SKM-1 treated with dmso at 0.1 percent for 144 hours (cell line): ENCODE measurements around the gene MAML3.

Experiments
- DNase-seq: peaks from one replicate; lab custom pipeline; 2025; ENCODE audit not compliant: unreplicated experiment; lab: John Stamatoyannopoulos, UW

Gene MAML3

DNA sequence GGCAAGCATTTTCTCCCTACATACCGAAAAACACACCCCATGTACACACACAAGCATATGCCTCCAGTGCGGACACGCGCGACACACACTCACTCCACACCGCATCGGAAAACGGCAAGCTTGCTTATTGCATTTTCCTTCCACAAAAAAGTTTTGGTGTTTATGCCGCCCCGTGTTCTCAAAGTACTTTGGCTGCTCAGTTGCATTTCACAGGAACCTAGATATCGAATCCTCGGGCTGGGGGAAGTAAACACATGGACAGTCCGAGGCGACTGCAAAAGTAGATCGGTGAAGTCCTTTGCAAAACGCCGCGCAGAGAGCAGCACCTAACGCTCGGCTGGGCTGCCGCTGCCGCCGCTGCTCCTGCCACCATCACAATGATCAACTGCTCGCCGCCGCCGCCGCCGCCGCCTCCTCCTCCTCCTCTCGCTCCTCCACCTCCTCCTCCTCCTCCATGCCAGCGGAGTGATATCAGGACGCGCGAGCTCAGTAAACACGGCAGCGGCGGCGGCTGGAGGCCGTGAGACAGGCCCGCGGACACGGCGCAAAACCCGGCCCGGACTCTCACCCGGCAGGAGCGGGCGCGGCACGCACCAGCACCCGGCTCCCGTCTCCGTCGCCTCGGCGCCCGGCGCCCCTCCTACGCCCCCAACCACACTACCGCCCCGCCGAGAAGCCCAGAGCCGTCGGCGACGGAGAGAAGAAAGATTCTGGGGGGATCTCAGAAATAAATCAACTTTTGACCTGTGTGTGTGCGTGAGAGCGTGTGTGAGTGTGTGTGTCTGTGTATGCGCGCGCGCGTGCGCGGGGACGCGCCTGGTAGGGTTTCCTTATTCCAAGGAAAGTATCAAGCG is at the start of gene MAML3:
Gene MAML3 (minus strand): TSS at position 467 of the 854 bp plus-strand sequence. CDS start 857 bp downstream, outside the sequence.
- peak; percentile 91 for DNase-seq

DNA sequence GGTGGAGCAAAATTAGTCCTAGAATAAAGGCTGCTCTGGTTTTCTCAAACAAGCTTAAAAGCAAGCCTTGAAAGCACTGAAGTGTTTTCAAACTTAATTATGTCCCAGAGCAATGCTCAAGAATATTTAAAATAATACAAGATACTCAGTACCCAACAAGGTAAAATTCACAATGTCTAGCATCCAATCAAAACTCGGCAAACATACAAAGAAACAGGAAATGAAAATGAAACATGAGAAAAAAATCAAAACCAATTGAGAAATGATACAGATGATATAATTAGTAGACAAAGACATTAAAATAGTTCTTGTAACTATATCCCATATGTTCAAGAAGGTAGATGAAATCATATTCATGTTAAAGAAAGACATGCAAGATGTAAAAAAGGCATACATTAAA is 45.0 kb upstream of the MAML3 start:
- no peak for DNase-seq

DNA sequence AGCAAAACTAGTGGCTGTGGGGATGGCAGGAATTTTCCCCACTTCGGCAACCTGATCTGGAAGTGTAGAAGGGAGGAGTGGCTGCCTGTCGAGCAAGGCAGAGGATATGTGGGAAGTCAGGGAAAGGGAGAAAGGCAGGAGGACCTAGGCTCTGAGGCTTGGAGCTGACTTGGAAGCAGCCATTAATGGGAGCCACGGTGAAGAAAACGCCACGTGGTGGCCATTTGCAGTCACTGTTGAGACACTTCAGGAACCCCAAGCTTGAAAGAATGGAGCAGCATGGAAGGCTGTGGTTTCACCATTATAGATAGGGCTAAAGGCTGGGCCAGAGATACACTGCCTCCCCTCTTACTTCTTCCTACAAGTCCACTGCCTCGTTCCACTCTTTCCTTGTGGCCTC is 41.8 kb upstream of the MAML3 start:
- no peak for DNase-seq

DNA sequence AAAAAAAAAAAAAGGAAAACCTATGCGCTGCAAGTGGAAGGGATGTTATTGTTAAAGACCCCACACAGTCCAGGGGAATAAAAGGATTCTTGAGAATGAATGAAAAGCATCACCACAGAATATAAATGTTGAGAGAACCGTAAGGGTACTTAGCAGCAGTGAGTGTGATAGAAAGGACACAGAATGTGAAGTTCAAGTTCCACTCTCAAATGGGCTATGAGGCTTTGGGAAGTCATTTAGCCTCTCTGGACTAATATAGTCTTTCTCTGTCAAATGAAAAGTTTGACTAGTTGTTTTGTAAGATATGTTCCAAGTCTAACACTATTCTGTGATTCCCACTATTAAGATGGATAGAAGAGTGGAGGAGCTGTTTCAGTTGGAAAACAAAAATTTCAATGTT is 35.8 kb upstream of the MAML3 start:
- no peak for DNase-seq

DNA sequence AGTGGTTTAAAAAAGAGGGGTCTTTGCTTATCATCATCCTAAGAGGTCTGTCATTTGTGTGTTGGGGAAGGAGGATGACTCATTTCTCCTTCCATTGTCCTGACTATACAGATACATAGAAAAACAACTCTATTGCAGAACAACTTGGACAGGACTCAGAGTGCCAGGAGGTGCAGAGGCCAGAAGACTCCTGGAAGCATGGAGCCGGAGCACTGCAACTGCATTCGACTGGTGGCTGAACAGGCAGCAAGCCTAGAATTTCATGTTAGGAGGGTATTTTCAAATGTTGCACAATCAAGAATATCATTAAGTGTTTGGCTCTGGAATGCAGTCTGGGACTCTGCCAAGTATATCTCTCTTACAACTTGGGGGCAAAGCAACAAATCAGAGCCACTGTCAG is 35.0 kb upstream of the MAML3 start:
- DNase-seq, result no peak

DNA sequence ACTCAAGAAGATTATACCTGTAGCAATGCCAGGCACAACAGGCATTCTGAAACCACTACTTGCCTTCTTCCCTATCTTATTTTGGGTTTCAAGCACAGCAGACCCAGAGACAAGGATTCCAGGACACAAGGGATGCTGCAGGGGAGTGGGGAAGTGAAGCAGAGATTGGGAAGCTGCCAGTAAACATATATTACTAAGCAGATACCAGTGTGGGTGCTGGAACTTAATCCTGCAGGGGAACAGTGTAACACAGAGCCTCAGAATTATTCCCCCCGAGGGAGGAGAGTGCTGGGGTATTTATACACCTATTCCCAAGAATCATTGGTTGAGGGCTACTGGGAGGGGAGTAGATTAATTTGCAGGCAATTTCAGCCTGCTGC is 33.3 kb upstream of the MAML3 start:
- no peak for DNase-seq

DNA sequence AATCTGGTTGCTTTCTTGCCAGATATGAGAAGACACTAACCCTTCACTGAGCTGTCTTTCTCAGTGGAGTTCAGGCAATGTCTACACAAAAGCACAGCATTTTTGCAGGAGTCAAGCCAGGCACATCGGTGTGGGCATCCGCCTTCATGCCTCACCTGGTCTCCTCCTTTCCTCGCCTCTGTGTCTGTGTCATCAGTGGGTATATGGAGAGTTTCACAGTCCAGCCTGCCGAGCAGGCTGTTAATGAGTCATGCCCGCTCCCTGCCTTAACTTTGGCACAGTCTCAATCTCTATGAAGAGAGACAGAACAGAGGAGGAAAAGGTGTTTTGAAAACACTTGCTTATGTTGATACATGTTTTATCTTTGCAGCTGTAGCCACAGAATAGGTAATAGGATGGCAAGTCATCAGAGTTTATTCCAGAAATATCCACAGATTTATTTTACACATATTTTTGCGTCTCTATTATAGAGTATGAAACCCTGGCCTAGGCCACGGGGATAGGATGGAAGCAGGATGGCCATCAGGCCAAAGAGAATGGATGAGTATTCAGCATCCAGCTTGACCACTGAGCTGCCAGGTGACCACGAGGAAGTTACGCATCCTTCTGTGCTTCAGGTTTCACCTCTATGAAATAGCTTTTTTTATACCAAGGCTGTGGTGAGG is 32.8 kb upstream of the MAML3 start:
- DNase-seq, result no peak

DNA sequence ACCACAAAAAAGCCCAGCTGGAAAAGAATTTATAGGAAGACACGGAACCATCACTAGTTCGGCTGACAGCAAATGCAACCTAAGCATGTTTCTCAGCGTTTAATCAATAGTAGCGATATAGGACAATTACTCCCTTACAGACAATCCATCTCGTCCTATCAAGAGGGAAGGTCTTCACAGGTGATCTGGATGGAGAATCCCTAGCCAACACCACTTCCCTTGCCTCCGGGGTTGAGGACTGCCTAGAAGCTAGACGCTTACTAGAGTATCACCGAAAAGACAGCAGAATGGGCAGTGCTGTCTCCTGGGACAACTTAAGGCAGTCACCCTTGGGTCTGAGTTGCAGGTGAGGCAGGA is 32.1 kb upstream of the MAML3 start:
- no peak for DNase-seq

DNA sequence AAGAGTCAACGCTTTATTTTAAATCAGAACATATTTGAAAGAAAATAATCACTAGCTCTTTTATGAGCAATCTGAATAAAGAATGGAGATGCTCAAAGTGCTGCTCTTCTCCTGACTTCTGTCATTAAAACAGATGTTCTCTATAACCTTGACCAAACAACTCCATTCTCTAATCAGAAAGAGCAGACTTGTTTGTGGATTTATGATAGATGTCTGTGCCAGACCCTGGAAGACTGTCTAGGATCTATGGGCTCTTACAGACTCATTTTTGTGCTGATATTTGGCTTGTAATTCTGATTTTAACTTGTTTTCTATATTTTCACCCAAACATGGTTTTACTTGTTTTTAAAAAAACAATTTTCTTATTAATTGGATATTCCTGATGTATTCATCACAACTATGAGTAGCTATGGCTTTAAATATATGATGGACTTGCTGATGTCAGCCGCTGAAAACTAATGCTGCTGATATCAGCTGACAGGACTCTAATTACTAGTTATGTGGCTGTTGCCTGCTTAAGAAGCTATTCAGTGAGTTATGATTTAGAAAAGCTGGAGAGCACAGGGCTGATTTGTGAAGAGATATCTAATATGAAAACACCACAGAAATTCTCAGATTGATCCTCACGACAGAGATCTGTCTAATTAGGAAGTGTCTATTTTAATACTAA is 31.6 kb upstream of the MAML3 start:
- DNase-seq, result no peak

DNA sequence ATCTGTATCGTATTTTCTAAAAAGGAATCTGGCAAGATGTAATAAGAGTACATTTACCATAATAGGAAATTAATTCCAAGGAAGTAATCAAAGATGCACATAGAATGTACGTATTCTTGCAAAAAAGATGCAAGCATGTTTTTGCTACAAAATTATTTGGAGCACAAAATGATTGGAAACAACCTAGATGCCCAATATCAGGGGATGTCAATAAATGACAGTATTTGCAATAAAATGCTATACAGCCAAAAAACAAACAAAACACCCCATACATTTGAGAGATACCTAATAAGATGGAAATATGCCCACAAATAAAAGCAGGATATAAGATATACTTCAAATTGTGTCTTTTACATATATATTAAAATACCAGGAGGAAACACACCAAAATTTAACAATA is 29.3 kb upstream of the MAML3 start:
- DNase-seq, result no peak

DNA sequence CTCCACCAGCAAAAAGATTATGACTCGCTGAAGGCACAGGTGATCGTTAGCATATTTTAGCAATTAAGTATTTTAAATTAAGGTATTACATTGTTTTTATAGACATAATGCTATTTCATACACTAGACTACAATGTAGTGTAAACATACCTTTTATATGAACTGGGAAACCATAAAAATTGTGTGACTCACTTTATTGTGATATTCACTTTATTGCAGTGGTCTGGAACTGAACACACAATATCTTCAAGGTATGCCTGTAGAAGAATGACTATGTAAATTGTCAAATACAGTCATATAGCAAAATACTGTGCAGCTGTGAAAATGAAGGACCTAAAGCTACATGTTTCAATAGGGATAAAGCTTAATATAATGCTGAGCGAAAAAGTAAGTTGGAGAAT is 26.6 kb upstream of the MAML3 start:
- DNase-seq, result no peak

DNA sequence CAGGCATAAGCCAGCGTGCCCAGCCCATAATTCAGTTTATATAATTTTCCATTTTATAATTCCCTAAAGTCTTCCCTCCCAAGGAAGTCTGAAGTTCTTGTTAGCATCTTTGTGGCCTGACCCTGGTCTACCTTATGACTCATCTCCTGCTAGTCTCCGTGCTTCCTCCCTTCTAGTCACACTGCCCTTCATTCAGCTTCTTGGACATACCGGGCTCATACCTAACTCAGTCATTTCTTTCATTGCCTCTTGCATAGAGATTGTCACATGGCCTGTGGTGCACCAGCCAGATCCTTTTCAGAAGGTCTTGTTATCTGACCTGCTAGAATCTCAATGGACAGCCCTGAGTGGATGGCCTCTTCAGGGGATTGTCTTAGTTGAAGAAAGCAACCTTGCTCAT is 22.8 kb upstream of the MAML3 start:
- no peak for DNase-seq

DNA sequence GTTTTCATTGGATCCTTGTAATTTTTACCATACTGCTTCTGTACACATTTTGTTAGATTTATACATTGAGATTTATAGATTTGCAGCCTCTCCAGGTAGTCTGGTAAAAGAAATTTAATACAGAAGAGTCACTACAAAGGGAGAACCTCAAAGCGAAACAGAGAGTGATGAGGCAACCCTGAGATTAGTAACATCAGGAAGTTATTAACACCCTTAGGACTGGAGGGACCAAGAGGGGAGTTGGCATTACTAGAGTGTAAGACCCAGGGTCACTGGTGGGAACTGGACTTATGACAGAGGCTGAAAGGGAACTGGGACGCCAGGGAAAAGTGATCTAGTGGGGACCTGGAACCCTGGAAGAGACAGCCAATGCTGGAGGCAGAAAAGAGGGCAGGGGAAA is 20.6 kb upstream of the MAML3 start:
- DNase-seq, result no peak

DNA sequence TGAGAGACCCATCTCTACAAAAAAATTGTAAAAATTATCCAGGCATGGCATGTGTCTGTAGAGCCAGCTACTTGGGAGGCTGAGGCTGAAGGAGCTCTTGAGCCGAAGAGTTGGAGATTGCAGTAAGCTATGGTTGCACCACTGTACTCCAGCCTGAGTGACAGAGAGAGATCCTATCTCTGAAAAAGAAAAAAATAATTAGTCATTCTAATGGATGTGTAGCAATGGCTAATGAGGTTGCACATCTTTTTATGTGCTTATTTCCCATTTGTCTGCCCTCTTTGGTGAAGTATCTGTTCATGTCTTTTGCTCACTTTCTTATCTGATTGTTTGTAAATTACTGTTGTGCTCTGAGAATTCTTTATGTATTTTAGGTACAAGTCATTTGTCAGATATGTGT is 19.0 kb upstream of the MAML3 start:
- DNase-seq, result no peak

DNA sequence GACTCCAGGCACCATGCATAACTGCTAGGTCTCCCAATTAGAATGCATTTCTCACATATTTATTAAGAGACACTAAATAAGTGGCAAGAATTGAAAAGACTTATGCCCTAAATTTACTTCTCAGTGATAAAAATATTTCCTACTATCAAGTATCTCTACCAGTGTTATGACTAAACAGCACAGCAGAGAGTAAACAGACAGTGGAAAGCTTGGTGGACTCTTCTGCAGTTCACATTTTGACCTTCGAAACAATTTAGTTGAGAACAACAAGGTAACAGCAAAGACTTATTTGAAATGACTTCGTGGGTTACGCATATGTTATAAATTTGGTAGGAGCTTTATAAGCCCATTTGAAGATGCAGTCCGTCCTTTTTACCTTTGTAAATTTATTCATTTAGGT is 16.3 kb upstream of the MAML3 start:
- no peak for DNase-seq

DNA sequence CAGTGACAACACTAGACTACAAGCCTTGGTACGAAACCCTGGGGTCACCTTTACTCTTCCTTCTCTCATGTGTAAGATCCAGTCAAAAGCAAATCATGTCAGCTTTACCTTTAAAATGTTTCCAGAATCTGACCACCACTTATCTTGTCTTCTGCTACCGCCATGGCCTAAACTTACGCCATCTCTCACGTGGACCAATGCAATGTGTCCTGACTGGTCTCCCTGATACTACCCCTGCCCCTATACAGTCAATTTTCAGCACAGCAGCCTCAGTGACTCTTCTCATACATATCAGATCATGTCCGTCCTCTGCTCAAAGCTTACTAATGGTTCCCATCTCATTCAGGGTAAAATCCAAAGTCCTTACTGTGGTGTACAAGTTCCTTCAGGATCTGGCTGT is 15.0 kb upstream of the MAML3 start:
- DNase-seq, result no peak

DNA sequence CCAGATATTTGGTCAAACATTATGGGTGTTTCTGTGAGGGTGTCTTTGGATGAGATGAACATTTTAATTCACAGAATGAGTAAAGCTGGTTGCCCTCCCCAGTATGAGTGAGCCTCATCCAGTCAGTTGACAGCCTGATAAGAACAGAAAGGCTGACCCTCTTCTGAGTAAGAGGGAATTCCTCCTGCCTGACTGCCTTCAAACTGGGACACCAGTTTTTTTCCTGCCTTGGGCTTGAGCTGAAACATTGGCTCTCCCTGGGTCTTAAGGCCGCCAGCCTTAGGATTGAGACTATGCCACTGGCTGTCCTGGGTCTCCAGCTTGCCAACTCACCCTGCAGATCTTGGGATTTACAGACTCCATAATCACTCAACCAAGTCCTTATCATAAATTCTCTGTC is 14.5 kb upstream of the MAML3 start:
- DNase-seq, result no peak

DNA sequence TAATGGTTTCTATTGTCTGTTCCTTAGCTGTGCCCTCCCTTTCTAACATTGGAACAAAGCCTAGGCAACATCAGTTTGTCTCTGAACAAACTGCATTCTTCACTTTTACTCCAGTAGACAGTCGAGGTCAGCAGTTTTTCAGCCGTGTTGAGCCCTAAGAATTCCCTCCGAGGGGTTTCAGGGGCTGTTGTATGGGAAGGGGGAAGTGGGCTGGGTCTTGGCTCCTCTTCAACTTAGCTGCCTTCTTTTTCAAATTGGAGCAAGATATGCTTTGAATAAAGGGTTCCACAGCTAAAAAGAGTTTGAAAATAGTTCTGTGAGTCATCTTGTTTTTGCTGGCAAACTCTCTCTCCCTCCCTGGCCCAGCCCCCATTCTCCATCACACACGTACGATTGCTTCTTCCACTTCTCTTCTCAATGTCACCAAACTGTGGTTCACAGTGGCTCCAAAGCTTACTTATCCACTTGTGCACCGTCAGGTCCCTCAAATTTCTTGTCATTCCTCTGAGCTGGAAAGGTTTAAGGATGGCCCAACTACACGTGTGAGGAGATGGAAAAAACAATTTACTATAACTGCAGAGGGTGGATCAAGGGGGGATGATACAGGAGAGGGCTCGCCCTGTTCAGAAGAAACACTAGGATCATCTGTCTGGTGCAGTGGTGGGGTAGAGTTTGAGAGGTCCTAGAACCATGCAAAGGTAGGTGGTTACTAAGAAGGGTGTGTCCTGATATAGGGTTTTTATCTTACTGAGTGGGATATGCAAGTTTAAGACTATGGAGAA is 9.2 kb upstream of the MAML3 start:
- DNase-seq, result no peak

DNA sequence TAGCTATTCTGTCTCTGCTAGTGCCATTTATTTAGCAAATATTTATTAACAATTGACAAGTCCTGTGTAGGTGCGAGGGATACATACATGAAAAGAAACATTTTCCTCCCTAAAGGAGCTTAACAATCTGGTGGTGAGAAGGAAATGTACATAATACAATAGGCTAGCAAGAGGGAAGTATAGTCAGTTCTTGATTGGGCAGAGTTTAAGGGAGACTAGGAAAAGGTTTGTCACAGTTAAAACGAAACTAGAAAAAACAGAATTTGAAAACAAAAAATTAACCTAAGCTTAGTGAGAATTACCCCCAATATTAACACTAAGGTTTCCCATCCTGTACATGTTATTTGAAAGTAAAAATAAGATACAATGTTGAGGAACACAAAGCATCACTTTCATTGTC is 8.6 kb upstream of the MAML3 start:
- DNase-seq, result no peak

DNA sequence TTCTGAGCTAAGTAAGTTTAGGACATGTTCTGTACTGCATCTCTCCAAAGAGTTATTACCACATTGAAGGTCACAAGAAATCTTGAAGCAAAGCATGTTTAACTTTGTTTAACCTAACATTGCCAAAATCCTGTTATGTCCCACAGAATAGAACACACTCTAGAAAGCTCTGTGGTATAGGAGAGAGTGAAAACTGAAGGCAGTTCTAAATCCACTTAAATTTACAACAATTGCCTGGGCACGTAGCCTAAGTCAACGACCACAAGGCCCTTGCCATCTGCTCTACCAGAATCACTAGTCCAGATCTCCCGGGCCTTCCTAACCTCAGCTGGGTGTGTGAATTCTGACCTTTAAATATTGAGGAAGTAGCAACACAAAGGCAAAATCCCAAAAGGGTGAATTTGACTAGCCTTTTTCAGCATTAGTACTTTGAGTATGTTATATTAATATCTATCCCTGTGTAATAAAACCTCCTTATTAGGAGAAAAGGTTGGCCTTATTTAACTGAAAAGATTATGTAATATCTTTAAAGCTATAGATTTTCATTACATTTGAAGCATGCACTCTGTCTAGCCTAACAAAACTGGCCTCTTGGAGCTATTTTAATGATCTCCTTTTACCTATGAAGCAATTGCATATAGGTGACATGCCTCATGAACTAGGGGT is 4.5 kb upstream of the MAML3 start:
- DNase-seq, result no peak

DNA sequence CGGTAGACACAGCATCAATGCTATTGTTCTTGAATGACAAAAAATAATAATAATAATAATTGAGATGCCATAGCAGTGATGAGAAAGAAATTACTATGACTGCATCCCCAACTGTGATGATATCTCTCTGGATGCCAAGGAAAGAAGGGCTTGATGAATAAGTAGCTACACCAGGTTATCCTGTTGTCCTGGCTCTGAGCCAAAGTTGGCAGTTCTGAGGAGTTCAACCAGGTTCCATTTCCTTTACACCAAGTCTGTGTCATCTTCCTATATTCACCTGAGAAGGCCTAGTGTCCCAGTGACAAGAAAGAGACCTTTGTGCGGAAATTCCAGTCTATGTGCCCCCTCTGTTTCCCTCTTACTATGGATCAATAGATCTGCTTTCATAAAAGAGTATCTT is 3.4 kb upstream of the MAML3 start:
- DNase-seq, result no peak
